HG03064 (cell line): ENCODE results near the gene CTNND2.
"Not testable (repeated sequence)": the region's sequence is repeated elsewhere in the genome, so short reads cannot be mapped to it uniquely, and the experiment has no call there.

Source experiments
- ATAC-seq: cut with Tn5 transposase; IDR thresholded peaks from one replicate; pipeline ENCODE4 v1.9.1; 2021; ENCODE audit warnings: low read depth; ENCODE audit not compliant: unreplicated experiment

CTNND2 gene

DNA sequence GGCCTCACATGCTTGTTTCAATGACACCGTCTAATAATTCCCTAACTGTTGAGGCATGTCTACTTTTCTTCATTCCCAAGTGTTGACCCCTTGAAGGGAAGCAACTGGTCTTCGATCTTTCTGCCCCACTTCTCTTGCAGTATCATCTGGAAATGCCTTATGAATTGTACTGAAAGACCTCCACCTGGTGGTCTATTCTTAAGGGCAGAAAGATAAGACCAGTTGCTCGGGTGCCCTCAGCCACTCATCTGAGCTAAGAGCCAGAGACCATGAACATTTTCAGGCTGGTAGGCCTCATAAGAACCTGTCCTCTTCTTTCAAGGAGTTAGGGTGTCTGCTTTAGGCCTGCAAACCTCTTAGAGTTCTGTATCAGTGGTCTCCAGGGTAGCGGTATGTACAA, 542.5 kb downstream of the CTNND2 start:
- ATAC-seq = no peak

DNA sequence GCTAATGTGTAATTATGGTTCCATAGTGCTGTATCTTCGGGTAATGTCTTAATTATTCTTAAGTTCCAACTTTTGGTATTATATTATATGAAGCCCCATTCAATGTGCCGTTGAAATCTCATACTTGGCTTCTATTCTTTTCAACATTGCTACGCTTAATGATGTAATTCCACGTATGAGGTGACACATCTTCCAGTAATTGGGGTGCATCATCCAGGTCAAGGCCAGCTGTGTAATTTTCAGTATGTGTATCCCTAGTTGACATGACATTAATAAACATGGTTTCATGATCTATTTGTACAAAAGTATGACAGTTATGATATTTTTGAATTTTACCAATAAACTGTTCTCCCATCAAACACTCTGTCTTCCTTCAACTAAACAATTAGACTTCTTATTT, 546.3 kb downstream of the CTNND2 start:
- ATAC-seq = no peak

DNA sequence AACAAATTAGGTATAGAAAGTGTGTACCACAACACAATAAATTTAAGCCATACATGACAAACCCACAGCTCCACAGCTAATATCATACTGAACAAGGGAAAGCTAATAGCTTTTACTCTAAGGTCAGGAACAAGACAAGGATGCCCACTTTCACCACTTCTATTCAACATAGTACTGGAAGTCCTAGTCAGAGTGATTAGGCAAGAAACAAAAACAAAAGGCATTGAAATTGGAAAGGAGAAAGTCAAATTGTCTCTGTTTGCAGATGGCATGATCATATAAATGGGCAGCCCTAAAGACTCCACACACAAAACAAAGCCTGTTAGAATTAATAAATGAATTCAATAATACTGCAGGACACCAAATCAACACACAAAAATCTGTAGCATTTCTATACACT, 548.8 kb downstream of the CTNND2 start:
- no peak for ATAC-seq

DNA sequence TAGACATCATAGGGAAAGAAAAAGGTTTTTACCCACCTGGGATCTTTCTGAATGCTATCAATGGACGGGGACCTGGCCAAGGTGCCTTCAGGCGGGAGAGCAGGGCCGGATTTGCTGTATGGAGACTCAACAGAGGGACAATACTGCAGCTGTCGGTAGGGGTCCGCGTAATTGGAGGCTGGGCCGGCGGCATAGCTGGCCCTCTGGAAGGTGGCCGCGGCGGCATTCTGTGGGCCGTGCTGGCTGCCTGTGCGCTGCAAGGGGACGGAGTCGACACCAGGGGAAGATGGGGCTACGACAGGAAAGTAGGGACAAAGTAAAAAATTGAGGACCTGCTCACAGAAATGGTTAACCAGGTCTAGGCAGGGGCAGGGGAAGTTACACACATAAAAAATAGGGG, 557.9 kb downstream of the CTNND2 start:
- no peak for ATAC-seq

DNA sequence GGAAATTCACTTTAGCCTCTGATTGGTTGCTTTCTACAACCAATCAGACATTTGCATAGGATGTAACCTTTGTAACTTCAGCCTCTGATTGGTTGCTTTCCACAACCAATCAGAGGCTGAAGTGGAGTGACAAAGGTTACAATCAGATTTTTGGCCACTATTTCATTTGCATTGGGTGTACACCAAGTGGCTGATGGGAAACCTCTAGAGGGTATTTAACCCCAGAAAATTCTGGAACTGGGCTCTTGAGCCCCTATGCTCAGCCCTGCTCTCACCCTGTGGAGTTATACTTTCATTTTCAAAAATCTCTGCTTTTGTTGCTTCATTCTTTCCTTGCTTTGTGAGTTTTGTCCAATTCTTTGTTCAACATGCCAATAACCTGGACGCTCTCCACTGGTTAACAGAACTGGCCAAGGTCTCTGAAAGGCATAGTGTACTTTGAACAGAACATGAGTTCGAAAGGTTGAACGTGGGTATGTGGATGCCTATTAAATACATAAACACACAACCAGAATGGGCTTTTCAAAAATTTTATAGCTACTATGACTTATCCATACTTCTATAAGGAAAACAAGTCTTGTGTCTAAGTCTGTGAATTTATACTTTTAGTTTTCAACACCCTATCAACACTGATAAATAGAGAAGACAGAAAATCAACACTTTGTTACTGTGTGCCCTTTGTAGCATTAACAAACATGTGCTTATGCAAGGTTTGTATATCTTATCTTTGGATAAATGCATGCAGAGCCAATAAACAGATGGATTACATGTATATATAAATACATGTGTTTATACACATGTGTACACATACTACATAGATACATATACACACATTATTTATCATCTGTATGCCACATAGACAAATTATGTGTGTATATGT, 568.1 kb downstream of the CTNND2 start:
- no peak for ATAC-seq

DNA sequence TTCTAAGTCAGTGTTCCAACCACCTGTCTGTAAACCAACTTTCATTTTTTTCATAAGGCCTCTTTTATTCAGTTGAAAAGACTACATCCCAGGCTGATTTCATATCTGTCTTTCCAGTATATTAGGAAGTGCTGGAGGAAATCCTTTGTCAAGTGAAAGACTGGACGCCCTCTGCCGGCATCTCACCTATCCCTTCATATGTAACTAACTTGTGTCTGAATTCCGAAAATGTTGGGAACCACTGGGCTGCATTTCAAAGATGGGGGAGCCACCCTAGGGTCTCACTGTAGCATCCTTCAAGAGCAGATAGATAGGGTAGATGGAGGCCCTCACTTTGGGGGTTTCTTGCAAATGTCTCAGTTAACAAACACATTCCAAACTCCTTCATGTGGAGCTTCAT, 569.8 kb downstream of the CTNND2 start:
- no peak for ATAC-seq

DNA sequence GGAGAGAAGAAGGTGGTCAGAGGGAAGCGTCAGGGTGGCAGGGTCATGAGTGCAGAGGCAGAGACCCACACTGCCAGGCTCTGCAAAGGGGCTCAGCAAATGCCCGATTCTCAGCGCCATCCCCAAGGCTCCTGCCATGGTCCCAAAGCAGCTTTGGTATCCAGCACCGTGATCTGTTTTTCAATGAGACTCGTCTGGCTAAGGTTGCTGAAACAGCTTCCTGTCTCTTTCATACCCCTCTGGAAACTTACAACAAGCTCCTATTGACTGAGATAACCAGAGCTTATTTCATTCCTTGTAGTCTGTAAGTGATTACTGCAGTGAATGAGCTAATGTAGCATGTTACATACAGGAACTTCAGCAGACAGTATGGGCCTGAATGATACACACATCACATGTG, 574.6 kb downstream of the CTNND2 start:
- no peak for ATAC-seq

DNA sequence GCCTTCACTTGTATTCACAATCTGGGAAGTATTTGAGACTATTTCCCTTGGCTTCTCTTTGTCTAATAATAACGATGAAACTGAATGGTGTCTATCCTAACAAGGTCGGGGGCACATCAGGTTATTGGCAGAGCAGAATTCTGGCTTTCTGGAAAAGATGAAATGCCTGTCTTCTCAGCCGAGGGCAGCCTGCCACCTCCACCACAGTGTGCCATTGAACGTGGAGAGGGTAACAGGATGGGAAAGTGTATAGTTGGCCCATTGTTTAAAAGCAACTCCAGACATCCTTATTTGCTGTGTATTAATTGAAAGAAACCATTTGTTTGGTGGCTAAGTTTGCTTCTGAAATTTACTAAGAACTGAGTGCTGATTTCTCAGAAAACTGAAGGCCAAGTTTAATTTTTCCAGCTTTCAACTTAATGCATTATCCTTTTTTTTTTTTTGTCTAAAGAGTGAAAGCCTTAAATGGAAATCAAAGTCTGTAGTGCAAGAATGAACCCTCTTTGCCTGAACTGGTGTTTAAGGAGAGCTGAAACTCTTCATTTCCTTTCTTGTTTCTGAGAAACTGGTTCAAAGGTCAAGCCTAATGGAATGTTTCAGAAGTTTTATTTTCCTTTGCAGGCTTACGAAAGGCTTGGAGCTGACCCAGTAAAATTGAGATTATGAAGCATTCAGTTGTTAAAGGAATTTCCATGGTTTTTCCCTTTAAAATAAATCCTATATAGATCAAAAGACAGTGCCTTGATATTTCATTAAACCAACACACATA, 579.5 kb downstream of the CTNND2 start:
- ATAC-seq = no peak

DNA sequence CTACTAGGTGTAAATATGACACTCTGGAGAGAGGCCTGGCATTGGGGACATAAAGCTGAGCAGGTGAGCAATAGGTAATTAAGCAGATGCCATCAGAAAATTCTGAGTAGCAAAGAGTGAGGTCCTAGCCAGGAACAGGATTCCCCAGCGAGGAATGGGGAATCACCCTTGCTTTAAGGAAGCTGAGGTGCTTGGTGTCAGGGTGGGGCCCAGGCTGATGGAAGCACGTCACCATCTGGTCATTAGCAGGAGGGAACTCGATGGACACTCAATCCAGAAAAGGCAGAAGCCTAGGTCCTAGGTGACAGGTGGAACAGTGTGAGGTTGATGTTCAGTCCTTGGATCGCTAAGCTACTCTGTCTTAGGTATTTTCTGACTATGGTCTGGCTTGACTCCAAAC, 580.5 kb downstream of the CTNND2 start:
- no peak for ATAC-seq

DNA sequence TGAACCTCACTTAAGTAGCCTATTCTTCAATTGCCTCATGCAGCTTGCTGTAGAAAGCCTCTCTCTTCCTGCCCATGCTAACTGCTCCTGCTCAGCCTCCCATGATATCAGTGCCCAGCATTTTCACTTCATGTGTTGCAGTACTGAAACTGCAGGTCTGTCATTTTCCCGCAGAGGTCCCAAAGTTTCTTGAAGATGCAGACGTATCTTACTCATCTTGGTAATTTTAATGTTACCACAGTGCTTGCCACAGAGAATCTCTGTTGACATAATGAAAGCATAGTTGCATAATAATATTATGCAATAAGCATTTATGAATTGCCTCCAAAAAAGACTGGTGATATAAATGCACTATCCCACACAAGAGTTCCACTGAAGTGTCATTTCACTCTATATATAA, 582.1 kb downstream of the CTNND2 start:
- no peak for ATAC-seq

DNA sequence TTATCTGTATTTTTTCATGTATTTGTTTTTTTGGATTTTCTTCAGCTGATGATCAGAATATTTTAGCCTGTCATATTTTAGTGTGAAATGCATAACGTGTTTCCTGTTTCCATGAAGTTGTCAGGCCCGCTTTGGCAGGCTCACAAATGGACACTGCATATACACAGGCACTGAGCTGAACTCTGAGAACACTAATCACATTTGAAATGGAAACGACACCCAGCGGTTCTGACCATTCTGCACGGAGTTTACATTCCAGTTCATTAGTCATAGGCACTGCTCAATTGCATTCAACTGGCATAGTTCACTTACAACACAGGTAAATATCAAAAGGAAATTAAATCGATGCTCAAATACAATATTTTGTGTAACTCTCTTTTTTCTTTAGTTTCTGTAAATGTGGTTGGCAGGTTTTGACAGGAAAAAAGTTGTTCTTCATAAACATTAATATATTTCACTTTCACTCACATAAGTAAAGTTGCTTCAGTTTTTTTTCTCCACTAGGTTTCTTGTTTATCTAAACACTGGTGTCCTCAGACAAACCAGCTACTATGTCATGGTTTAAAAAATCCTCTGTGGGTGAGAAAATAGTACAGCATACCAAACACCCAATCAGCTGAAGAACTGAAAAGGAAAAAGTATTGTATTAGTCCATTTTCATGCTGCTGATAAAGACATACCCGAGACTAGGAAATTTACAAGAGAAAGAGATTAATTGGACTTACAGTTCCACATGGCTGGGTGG, 584.2 kb downstream of the CTNND2 start:
- ATAC-seq = no peak

DNA sequence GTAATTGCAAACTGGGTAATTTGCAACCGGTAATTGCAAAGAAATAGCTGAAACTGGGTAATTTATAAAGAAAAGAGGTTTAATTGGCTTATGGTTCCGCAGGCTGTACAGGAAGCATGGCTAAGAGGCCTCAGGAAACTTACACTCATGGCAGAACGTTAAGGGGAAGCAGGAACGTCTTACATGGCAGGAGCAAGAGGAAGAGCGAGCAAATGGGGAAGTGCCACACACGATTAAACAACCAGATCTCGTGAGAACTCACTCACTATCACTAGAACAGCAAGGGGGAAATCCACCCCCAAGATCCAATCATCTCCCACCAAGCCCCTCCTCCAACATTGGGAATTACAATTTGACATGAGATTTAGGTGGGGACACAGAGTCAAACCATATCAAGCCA, 590.6 kb downstream of the CTNND2 start:
- ATAC-seq = not testable (repeated sequence)

DNA sequence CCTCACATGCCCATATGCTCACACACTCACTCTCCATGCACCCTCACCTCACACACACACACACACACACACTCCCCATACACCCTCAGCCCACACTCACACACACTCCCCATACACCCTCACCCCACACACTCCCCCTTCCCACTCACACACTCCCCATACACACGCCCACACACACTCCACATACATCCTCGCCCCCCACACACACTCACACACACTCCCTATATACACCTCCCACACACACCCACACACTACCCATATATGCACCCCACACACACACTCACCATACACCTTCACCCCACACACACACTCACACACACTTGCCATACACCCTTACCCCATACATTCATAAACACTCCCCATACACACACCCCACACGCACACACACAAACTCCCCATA, 592.5 kb downstream of the CTNND2 start:
- ATAC-seq = no peak

DNA sequence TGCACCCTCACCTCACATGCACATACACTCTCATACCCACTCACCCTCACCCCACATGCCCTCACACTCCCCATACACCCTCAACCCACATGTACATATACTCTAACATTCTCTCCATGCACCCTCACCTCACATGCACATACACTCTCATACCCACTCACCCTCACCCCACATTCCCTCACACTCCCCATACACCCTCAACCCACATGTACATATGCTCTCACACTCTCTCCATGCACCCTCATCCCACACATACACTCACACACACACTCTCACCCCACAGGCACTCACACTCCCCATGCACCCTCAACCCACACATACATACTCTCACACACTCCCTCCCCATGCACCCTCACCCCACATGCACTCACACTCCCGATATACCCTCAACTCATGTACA, 593.0 kb downstream of the CTNND2 start:
- no peak for ATAC-seq

DNA sequence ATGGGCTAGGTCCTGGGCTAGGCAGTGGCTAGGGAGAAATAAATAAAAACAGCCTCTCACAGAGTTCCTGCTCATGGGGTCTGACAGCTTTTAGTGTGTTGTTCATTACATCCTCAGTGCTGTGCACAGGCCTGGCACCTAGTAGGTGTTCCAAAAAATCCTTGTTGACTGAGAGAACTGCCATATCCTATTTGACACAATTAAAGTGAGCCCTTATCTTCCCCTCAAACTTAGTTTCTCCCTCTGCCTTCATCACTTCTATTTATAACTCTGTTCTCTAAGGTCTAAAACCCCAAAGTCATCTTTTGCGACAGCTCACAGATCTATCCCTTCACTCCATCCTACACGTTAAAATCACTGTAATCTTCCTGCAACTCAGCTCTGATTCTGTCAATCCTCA, 594.1 kb downstream of the CTNND2 start:
- no peak for ATAC-seq

DNA sequence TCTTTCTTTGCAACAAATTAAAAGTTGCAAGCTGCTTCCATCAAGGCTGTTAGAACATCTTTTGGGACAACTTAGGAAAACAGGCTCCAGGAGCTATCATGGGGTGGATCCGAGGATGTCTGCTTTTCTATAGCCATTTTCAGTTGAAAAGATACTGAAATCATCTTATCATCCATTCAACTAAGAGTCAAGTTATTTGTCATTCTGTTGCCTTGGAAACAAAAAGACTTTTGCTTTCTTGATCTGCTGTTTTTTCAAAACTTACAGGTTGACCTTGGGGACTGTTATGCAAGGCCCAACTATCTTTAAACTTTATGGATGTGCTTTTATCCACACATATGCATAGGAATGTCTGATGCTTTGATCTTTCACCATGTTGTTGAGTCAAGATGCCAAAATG, 597.9 kb downstream of the CTNND2 start:
- no peak for ATAC-seq

DNA sequence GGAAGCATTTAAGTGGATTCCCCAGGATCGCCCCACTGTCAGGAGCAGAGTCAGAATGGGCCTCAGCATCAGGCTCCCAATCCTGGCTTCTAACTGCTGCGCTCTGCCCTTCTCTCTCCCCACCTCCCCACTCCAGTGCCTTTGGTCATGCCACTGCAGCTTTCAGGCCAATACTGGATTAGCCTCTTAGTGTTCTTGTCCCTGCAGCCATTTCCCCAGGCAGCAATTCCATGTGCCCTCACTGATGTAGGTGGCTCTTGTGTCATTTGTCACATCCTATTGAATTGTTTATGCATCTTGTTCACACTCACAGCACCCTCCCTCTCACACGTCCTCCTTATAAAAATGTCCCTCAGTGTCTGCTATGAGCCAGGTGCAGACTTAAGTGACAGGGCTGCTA, 599.0 kb downstream of the CTNND2 start:
- ATAC-seq = no peak

DNA sequence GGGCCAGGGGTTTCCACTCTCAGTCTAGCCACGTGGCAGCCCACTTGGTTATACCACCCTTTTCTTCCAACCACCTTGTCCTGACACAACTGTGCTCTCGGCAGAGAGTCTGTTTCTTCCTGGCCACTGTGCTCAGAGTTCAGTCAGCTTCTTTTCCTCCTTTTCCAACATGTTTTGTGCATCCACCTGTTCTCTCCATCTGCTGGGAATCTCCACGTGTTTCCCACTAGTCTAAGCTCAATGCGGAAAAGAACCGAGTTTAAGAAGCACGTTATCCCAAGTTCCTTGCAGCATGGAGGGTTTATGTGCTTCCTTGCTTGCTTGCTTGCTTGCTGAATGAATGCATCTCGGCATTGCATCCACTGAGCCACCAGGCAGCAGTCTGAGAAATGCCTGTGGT, 599.6 kb downstream of the CTNND2 start:
- no peak for ATAC-seq

DNA sequence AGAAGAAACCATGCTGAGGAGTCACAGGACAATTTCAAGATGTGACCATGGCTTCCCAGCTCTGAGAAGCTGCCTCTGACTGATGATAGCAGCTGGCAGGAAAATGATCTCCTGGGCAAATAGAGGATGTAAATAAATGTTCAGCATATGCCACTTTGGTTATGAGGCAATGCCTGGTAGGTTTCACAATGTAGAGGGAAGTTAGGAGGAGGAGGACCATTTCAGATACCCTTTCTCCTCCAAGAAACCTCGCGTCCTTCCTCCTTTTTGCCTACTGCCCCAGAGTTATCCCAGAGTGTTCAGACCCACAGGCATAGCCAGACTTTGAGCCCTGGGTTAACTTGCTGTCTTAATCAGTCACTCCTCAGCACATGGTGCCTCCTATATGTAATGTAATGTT, 601.6 kb downstream of the CTNND2 start:
- no peak for ATAC-seq

DNA sequence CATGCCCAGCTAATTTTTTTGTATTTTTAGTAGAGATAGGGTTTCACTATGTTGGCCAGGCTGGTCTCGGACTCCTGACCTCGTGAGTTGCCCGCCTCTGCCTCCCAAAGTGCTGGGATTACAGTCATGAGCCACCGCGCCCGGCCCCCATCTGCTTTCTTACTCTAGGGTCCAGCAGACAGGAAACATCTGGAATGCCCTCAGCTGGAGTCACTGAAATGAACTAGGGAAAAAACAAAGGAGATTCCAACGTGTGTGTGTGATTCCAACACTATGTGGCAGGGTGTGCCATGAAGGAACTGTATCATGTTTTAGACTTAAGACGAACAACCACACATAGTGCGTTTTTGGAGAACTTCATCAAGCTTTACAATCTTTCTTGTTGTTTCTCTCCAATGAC, 603.1 kb downstream of the CTNND2 start:
- ATAC-seq = no peak

DNA sequence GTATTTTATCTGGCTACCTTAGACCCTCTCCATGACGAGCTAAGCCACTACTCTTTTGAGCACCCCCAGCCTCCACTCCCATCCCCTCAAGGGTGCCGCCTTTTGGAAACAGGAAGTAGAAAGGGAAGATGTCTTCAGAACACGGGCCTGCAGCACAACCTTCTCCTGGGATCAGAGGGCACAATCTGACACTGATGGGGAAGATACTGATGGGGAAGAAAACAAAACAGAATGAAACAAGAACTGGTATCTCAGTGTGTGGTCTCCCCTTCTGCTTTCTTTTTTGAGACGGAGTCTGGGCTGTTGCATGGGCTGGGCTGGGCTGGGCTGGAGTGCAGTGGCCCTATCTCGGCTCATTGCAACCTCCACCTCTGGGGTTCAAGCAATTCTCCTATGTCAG, 603.5 kb downstream of the CTNND2 start:
- ATAC-seq = no peak
